HG02852 (cell line): ENCODE data around the gene TAF1D.
"Not testable (repeated sequence)": the region's sequence is repeated elsewhere in the genome, so short reads cannot be mapped to it uniquely, and the experiment has no call there.

ENCODE experiments used
- ATAC-seq: cut with Tn5 transposase; IDR thresholded peaks from one replicate; pipeline ENCODE4 v1.9.1; 2021; ENCODE audit warnings: mild to moderate bottlenecking, moderate library complexity; ENCODE audit not compliant: unreplicated experiment

Gene TAF1D, protein sequence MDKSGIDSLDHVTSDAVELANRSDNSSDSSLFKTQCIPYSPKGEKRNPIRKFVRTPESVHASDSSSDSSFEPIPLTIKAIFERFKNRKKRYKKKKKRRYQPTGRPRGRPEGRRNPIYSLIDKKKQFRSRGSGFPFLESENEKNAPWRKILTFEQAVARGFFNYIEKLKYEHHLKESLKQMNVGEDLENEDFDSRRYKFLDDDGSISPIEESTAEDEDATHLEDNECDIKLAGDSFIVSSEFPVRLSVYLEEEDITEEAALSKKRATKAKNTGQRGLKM

DNA sequence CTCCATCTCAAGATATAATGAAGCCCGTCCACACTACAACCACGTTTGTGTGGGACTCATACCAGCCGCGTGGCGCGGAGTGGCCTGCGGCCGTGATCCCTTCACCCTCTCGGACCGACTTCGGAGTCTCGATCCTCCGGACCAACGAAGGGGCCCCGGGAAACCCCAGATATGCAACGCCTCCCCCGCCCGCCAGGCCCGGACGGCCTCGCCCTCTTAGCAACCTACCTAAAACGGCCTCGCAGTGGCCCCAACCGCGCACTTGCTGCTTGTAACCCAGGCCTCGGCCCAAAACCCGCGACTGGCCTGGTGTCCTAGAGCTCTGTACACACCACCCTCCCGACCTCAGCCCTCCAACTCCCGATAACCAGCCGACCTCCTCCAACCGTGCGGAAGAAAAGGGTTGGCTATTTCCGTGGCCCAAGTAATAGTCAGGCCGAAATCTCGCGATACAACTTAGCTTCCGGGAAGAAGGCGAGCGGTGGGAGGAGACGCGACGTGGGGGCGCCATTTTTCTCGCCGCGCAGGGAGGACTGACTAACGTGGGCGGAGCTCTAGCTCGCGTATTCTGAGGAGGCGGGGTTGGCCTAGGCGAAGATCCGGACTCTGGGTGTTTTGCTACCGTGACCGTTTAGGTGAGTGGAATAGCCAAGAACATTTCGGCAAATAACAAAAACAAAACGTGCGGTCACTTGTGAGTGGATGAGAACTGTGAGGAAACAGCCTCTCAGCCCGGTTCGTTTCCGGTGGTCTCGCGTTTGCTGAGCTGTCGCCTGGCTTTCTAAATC, at the start of gene TAF1D, which contains the start of gene C11orf54:
Gene TAF1D, minus strand, starts transcription at position 402 of the 788 bp plus-strand sequence. CDS start 2,191 bp downstream, outside the sequence.
Gene C11orf54, plus strand, starts transcription at position 579 of the 788 bp plus-strand sequence. CDS start 5,722 bp downstream, outside the sequence.
- peak; percentile 82 for ATAC-seq

DNA sequence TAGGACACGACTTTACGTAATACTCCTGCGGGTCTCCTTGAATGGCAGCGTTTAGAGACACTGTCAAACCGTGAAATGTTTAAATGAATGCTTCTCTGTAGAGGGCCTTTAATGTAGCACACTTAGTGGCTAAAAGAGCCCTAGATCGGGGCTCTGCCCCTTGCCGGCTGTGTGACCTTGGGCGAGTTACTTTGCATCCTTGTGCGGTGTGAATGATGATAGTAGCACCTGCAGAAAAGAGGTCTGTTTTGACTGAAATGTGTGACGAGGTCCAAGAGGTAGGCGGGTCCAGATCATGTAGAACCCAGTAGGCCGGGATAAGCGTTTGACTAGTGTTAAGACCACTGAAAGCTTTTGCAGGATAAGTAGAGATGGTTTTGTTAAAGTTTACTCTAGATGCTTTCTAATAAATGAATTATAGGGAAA, 43.7 kb upstream of the TAF1D start:
- ATAC-seq: peak; percentile 33

DNA sequence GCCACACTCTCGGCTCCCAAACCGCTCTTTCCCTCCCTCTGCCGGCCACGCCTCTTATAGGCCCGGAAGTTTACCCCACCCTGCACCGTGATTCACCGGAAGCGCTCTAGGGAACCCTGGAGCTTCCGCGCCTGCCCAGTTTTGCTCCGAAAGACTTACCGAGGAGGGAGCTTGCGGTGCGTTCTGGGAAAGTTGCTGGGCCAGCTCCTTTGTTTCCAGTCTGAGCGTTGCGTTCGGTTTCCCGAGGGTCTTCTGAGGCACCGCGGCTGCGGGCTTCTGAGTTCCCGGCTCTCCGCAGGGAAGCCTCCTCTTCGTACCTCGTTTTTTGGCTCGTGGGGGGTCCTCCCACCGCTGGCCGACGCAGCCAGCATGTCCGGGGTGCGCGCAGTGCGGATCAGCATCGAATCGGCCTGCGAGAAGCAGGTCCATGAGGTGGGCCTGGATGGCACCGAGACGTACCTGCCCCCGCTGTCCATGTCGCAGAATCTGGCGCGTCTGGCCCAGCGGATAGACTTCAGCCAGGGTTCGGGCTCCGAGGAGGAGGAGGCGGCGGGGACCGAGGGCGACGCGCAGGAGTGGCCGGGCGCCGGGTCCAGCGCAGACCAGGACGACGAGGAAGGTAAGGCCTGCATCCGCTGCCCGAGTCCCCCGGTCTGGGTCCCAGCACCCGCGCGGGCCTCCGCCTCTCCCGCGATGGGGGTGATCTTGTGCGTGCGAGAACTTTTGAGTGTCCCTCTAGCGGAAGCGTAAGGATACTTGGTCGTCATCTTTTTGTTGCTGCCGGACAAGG, 43.0 kb upstream of the TAF1D start, which contains the start of gene MED17:
Gene MED17, plus strand, starts transcription at position 138 of the 790 bp plus-strand sequence. Its CDS starts 232 bp downstream, at position 370.
- peak; percentile 97 for ATAC-seq

DNA sequence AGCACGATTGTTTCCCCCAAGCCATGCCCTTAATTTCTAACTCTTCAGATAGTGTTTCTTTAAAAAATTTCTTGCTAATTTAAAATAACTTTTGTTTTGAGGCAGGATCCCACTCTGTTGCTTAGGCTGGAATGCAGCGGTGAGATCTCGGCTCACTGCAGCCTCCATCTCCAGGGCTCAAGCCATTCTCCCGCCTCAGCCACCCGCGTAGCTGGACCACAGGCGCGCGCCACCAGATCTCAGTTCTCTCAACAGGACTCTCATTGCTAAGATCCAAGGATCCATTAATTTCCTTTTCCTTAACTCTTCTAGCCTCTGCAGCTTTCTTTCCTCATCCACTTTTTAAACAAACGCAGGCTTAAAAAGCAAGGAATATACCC, 42.5 kb upstream of the TAF1D start:
- peak; percentile 48 for ATAC-seq

DNA sequence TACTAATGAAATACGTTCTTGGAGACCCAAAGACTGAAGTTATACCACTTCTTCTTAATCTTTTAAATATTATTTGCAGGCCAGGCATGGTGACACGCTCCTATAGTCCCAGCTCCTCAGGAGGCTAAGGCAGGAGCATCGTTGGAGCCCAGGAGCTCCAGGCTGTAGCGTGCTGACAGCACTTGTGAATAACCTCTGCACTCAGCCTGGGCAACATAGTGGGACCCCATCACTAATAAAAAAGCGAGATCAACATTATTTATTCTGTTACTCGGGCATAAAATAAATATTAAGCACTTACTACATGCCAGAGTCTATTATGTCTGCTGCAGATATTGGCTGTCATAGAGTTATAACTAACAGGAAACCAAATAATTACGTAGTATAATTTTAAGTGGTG, 42.1 kb upstream of the TAF1D start:
- ATAC-seq: no peak

DNA sequence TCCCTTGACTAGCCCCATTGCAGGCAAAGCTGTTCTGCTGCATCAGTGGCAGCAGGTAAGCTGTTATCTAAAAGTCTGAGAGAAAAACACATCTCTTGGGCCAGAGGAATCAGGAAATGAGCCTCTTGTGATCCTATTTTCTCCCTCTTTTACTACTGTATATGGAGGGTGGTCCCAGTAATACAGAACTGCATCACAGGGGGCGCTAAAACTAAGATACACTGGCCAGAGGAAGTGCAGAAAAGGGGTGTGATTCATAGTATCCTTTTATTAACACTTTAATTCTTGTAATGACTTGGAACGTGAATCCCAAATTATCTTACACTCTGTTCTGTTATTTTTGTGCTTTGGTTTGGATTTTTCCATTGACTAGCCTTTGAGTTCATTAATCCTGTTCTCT, 34.0 kb upstream of the TAF1D start:
- ATAC-seq: no peak

DNA sequence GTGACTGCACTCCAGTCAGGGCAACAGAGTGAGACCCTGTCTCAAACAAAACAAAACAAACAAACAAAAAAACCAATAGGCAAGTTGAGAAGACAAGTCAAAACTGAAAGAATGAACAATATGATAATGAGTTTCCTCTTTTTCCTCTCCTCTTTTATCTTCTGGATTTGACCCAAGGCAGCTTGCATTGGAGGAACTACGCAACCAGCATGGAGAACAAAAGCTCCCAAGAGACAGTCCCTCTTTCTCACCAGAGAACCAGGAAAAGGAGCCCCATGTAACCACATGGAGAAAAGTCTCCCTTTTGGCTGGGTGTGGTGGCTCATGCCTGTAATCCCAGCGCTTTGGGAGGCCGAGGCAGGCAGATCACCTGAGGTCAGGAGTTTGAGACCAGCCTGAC, 33.3 kb upstream of the TAF1D start:
- ATAC-seq: not testable (repeated sequence)

DNA sequence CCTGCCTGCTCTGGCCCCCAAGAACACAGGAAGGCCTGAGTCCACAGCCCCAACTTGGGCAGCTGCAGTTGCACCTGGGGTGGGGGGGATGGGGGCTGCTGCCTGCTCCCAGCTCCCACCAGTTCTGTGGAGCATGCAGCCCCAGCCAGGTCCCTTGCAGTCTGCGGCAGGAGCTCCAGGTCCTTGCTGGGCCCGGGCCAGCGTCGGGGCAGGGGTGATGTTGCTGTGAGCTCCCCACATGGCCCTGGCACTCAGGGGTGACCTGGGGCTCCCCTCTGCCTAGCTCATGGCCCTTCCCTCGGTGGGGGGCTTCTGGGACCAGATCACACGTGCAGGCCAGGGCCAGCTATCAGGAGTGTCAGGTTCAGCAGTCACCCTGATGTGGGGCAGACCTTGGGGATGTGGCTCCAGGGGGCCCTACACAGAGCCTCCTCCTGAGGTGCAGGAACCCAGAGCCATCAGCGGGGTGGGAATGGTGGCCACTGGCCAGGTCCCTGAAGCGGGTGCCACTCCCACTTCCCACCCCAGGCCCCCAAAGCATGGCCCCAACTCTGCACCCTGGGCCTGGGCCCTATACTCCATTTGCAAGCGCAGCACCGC, 32.4 kb upstream of the TAF1D start:
- no peak for ATAC-seq

DNA sequence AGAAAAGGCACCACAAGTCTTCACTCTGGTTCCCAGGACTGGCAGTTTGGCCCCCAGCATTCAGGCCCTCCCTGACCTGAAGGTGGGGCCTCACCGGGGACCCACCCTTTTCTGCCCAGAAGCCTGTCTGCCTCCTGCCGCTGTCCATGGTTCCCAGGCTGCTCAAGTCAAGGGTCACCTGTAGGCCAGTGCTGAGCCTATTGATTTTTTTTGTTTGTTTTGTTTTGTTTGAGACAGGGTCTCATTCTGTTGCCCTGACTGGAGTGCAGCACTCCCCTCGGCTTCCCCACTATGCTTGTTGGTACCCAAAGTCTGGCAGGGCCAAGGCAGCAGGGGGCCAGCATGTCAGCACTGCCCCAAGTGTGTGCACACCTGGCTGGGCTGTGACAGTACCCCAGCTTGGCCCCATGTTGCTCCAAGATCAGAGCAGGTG, 31.8 kb upstream of the TAF1D start:
- ATAC-seq: no peak

DNA sequence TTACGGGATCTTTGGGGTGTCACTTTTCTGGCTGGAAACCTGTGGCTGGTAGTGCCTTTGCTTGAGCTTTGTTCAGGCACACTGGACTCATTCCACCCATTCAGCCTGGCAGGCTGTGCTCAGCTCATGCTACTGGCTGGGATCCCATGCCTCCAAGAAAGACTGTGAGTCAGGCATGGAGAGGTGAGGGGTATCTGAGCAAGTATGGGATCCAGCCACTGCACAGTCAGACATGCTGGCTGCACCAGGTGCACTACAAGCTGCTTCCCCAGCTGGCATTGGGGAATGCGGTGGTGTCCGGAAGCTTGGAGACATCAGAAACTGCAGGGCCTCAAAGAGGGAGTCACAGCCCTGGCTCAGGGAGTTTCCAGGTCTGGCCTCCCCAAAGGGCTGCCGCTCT, 30.8 kb upstream of the TAF1D start:
- ATAC-seq: no peak

DNA sequence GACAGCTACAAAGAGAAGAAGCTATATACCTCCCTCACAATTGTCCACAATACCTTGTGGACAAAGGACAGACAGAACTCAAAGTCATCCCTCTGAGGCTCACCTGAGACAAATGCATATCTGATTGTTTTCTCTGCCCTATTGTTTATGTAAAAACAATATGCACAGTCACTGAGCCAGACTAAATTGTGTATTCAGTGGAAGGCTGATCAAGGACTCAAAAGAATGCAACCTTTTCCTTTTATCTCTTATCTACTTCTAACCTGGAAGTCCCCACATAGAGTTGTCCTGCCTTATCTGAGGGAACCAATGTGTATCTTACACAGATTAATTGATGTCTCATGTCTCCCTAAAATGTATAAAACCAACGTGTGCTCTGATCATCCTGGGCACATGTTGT, 28.9 kb upstream of the TAF1D start:
- ATAC-seq: no peak

DNA sequence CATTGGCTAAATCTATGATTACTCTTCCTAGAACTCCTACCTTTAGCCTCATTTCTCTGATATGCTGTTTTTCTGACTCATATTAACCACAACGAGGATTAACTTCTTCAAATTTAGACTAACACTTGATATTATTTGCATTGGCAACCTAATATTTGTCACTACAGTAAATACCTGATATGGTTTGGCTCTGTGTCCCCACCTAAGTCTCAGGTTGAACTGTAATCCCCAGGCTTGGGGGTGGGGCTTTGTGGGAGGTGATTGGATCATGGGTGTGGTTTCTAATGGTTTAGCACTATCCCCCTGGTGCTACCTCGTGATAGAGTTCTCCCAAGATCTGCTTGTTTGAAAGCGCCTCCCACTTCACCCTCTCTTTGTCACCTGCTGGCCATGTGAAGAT, 25.7 kb upstream of the TAF1D start:
- ATAC-seq: no peak

DNA sequence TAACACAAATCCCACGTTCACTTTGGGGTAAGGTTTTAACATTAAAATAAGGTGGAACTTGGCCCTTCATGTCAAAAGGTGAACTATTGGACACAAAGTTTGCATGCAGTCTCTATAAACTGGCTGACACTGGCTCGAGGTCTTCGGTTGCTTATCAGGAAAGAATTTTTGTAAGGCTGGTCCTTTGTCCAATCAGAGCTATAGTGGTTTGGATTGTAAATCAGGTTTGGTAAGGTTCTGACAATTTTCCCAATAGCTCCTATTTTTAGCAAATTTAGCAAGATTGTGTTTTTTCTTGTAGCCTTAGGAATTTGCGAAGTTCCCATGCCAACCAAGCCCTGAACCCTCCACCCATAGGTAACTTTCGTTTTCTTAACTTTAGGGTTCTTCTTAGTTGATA, 25.2 kb upstream of the TAF1D start:
- ATAC-seq: no peak

DNA sequence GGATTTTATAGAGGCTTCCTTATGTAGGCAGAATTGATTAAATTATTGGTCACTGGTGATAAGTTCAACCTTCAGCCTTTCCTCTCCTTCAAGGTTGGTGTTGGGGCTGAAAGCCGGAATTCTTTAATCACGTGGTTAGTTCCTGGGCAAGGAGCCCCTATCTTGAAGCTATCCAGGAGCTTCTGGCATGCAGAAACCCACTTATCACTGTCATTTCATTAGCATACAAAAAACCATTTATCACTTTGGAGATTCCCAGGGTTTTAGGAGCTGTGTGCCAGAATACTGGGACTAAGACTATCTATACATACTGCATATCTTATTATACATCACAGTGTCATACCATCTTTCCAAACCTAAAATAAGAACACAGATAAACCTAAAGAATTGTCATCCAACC, 24.3 kb upstream of the TAF1D start:
- no peak for ATAC-seq

DNA sequence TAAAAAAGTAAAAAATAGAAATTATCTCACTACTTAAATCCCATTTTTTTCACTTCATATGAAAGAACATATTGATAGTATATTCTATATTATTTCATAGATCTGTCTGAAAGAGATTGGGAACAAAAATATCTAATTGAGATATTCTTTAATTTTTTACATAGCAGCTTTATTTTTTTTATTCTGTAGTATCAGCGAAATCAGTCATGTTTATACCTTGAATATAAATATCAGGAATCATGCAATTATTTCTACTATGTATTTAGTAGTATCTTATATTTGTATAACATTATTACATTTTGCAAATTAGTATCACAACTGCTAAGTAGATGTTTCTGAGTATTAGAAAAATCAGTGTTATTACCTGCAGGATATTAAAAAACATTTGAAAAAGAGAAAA, 20.6 kb upstream of the TAF1D start:
- ATAC-seq: no peak

DNA sequence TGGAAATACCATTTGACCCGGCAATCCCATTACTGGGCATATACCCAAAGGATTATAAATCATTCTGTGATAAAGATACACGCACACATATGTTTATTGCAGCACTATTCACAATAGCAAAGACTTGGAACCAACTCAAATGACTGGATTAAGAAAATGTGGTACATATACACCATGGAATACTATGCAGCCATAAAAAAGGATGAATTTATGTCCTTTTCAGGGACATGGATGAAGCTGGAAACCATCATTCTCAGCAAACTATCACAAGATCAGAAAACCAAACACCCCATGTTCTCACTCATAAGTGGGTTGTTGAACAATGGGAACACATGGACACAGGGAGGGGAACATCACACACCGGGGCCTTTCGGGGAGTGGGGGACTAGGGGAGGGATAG, 17.8 kb upstream of the TAF1D start:
- not testable (repeated sequence) for ATAC-seq

DNA sequence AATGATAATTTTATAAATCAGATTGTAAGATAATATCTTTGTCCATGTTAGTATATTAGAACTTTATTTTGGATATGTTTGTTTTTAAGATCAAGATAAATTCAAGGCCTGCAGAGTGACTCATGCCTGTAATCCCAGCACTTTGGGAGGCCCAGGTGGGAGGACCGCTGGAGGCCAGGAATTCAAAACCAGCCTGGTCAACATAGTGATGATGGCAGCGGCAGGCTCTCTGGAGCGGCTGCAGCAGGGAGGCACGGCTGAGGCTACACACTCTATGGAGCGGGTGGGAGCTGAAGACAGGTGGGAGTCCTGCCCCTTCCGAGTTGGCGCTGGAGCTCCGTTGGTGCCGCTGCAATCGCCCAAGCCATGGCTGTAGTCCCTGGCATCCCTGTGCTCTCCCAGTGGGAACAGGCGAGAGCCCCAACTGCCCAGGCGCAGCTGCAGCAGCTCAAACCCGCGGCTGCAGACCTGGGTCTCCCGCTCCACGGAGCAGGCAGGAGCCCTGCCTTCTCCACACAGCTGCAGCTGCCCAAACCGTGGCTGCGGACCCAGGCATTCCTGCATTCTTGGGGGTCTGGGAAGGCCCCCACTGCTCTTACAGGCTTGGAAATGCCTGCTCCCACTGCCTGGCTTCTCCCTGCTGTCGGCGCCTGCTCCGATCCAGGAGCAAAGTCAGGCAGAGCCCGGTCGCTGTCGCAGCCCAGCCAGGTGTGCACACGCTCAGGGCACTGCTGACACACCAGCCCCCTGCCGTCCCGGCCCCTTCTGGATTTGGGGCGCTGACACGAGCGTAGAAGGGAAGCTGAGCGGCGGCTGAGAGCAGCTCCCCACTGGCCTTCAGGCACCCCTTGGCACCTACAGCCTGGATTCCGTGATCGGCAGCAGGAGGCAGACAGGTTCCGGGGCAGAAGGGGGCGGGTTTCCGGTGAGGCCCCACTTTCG, 16.9 kb upstream of the TAF1D start:
- no peak for ATAC-seq

DNA sequence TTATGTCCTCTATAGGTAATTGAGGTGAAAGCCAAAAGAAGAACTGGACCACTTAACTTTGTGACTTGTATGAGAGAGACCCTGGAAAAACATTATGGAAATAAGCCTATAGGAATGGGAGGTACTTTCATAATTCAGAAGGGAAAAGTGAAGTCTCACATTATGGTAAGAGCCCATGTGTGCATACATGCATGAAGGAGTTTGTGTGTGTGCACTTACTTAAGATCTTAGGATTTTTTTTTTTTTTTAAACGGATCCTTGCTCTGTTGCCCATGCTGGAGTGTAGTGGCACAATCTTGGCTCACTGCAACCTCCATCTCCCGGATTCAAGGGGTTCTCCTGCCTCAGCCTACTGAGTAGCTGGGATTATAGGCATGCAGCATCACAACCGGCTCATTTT, 16.0 kb upstream of the TAF1D start:
- ATAC-seq: no peak

DNA sequence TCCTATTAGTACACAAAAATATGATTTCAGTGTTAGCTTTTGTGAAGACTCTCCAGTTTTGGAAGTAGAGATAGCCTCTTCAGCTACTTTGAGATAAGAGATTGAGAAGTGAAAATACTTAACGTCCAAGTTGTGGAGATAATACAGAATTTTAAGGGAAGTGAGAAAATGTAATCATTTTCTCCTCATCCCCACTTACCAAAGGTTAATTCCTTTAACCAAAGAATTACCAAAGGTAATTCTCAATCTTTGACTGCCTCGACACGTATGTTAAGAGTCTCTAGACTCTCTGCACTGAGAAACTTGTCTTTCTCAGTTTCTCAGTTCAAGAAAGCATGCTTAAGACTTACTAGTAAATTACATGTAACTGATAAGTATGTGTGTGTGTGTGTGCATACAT, 15.5 kb upstream of the TAF1D start:
- peak; percentile 61 for ATAC-seq

DNA sequence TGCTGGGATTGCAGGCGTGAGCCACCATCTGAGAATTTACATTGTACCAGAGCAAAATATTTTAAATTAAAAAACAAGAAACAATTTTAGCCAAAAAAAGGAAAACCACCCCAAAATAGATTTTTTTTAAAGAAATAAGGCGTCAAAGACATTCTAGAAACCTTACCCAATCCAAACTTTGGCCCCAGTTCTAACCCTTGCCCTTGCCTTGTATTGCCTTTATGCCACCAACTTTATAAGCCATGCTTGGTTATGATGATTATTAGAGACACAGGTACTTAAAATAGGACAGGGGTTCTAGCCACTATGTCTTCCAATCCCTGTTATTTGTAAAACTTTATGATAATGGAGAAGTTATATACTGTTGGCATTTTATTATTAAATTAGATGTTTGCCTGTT, 11.9 kb upstream of the TAF1D start:
- no peak for ATAC-seq
